HEK293 (cell line): ENCODE measurements around the gene NHEJ1.

Source experiments
- FEZF1 ChIP-seq: fragments of 450-650 bp; formaldehyde crosslinking; IDR thresholded peaks from 2 replicates; pipeline ENCODE4 v1.5.1; 2016; ENCODE audit warnings: missing biosample characterization, missing genetic modification characterization
- GFI1B ChIP-seq: fragments of 450-650 bp; formaldehyde crosslinking; IDR thresholded peaks from 2 replicates; pipeline ENCODE4 v1.5.1; 2016; ENCODE audit warnings: missing biosample characterization, missing genetic modification characterization
- HOXC10 ChIP-seq: sonication (generic); formaldehyde crosslinking; IDR thresholded peaks from 2 replicates; pipeline ENCODE4 v1.8.1; 2023; ENCODE audit warnings: mild to moderate bottlenecking, missing genetic modification reagents
- KLF8 ChIP-seq: fragments of 450-650 bp; formaldehyde crosslinking; IDR thresholded peaks from 2 replicates; pipeline ENCODE4 v1.5.1; 2016; ENCODE audit warnings: missing biosample characterization, missing genetic modification characterization
- MYNN ChIP-seq: fragments of 450-650 bp; formaldehyde crosslinking; IDR thresholded peaks from 2 replicates; pipeline ENCODE4 v1.5.1; 2016; ENCODE audit warnings: missing biosample characterization, missing genetic modification characterization, borderline replicate concordance
- PRDM10 ChIP-seq: fragments of 450-650 bp; formaldehyde crosslinking; IDR thresholded peaks from 2 replicates; pipeline ENCODE4 v1.5.1; 2016; ENCODE audit warnings: missing biosample characterization, missing genetic modification characterization
- SALL2 ChIP-seq: fragments of 450-650 bp; formaldehyde crosslinking; IDR thresholded peaks from 2 replicates; pipeline ENCODE4 v1.5.0; 2017; ENCODE audit warnings: missing biosample characterization, mild to moderate bottlenecking, missing genetic modification characterization, borderline replicate concordance
- SP3 ChIP-seq: fragments of 450-650 bp; formaldehyde crosslinking; IDR thresholded peaks from 2 replicates; pipeline ENCODE4 v1.5.1; 2016; ENCODE audit warnings: missing biosample characterization, missing genetic modification characterization
- TCF7L2 ChIP-seq: IDR thresholded peaks from 2 replicates; pipeline ENCODE4 v1.6.1; 2011; ENCODE audit warnings: low read depth, mild to moderate bottlenecking, inconsistent platforms, low read length, moderate library complexity, borderline replicate concordance
- ZBTB20 ChIP-seq: fragments of 450-650 bp; formaldehyde crosslinking; IDR thresholded peaks from 2 replicates; pipeline ENCODE4 v1.5.1; 2016; ENCODE audit warnings: missing biosample characterization, missing genetic modification characterization
- ZNF133 ChIP-seq: fragments of 450-650 bp; formaldehyde crosslinking; IDR thresholded peaks from 2 replicates; pipeline ENCODE4 v1.5.1; 2016; ENCODE audit warnings: missing biosample characterization, missing genetic modification characterization
- ZNF169 ChIP-seq: fragments of 450-650 bp; formaldehyde crosslinking; IDR thresholded peaks from 2 replicates; pipeline ENCODE4 v1.5.1; 2016; ENCODE audit warnings: missing biosample characterization, missing genetic modification characterization
- ZNF19 ChIP-seq: fragments of 450-650 bp; formaldehyde crosslinking; IDR thresholded peaks from 2 replicates; pipeline ENCODE4; 2016; ENCODE audit warnings: missing biosample characterization, missing genetic modification characterization, low read depth
- ZNF23 ChIP-seq: fragments of 450-650 bp; formaldehyde crosslinking; IDR thresholded peaks from 2 replicates; pipeline ENCODE4 v1.5.1; 2016; ENCODE audit warnings: missing biosample characterization, missing genetic modification characterization, borderline replicate concordance
- ZNF239 ChIP-seq: fragments of 450-650 bp; formaldehyde crosslinking; IDR thresholded peaks from 2 replicates; pipeline ENCODE4 v1.5.1; 2016; ENCODE audit warnings: missing biosample characterization, missing genetic modification characterization
- ZNF24 ChIP-seq: fragments of 450-650 bp; formaldehyde crosslinking; IDR thresholded peaks from 2 replicates; pipeline ENCODE4 v1.5.1; 2016; ENCODE audit warnings: missing biosample characterization, missing genetic modification characterization
- ZNF311 ChIP-seq: fragments of 450-650 bp; formaldehyde crosslinking; IDR thresholded peaks from 2 replicates; pipeline ENCODE4 v1.5.1; 2017; ENCODE audit warnings: missing biosample characterization, missing genetic modification characterization, borderline replicate concordance
- ZNF362 ChIP-seq: fragments of 450-650 bp; formaldehyde crosslinking; IDR thresholded peaks from 2 replicates; pipeline ENCODE4 v1.5.1; 2016; ENCODE audit warnings: missing biosample characterization, missing genetic modification characterization
- ZNF394 ChIP-seq: fragments of 450-650 bp; formaldehyde crosslinking; IDR thresholded peaks from 2 replicates; pipeline ENCODE4 v1.5.1; 2016; ENCODE audit warnings: missing biosample characterization, missing genetic modification characterization, mild to moderate bottlenecking, moderate library complexity, borderline replicate concordance
- ZNF404 ChIP-seq: fragments of 450-650 bp; formaldehyde crosslinking; IDR thresholded peaks from 2 replicates; pipeline ENCODE4 v1.5.1; 2017; ENCODE audit warnings: missing biosample characterization, missing genetic modification characterization
- ZNF501 ChIP-seq: fragments of 450-650 bp; formaldehyde crosslinking; IDR thresholded peaks from 2 replicates; pipeline ENCODE4 v1.5.1; 2016; ENCODE audit warnings: missing biosample characterization, missing genetic modification characterization
- ZNF510 ChIP-seq: fragments of 450-650 bp; formaldehyde crosslinking; IDR thresholded peaks from 2 replicates; pipeline ENCODE4 v1.5.1; 2018; ENCODE audit warnings: mild to moderate bottlenecking, missing genetic modification characterization, missing biosample characterization; ENCODE audit not compliant: insufficient replicate concordance
- ZNF513 ChIP-seq: fragments of 450-650 bp; IDR thresholded peaks from 2 replicates; pipeline ENCODE4 v1.5.1; 2018; ENCODE audit warnings: missing biosample characterization, missing genetic modification characterization
- ZNF529 ChIP-seq: fragments of 450-650 bp; formaldehyde crosslinking; IDR thresholded peaks from 2 replicates; pipeline ENCODE4 v1.5.1; 2017; ENCODE audit warnings: missing genetic modification characterization, missing biosample characterization; ENCODE audit not compliant: insufficient replicate concordance
- ZNF544 ChIP-seq: fragments of 450-650 bp; formaldehyde crosslinking; IDR thresholded peaks from 2 replicates; pipeline ENCODE4 v1.5.0; 2017; ENCODE audit warnings: missing biosample characterization, missing genetic modification characterization
- ZNF571 ChIP-seq: fragments of 450-650 bp; formaldehyde crosslinking; IDR thresholded peaks from 2 replicates; pipeline ENCODE4 v1.5.0; 2017; ENCODE audit warnings: missing biosample characterization, missing genetic modification characterization
- ZNF585B ChIP-seq: fragments of 450-650 bp; formaldehyde crosslinking; IDR thresholded peaks from 2 replicates; pipeline ENCODE4 v1.5.1; 2016; ENCODE audit warnings: missing biosample characterization, missing genetic modification characterization
- ZNF596 ChIP-seq: fragments of 450-650 bp; IDR thresholded peaks from 2 replicates; pipeline ENCODE4 v1.5.0; 2018; ENCODE audit warnings: missing biosample characterization, mild to moderate bottlenecking, missing genetic modification characterization, moderate library complexity
- ZNF626 ChIP-seq: fragments of 450-650 bp; sonication (Bioruptor Pico); formaldehyde crosslinking; IDR thresholded peaks from 2 replicates; pipeline ENCODE4 v1.5.1; 2018; ENCODE audit warnings: missing biosample characterization, missing genetic modification characterization, inconsistent platforms
- ZNF664 ChIP-seq: fragments of 450-650 bp; formaldehyde crosslinking; IDR thresholded peaks from 2 replicates; pipeline ENCODE4 v1.5.1; 2016; ENCODE audit warnings: missing biosample characterization, missing genetic modification characterization
- ZNF837 ChIP-seq: fragments of 450-650 bp; formaldehyde crosslinking; IDR thresholded peaks from 2 replicates; pipeline ENCODE4 v1.5.1; 2016; ENCODE audit warnings: missing biosample characterization, missing genetic modification characterization
- ZSCAN16 ChIP-seq: fragments of 450-650 bp; formaldehyde crosslinking; IDR thresholded peaks from 2 replicates; pipeline ENCODE4 v1.5.1; 2016; ENCODE audit warnings: missing biosample characterization, missing genetic modification characterization
- ZSCAN18 ChIP-seq: fragments of 450-650 bp; formaldehyde crosslinking; IDR thresholded peaks from 2 replicates; pipeline ENCODE4 v1.5.1; 2016; ENCODE audit warnings: missing biosample characterization, missing genetic modification characterization
- ZSCAN30 ChIP-seq: fragments of 450-650 bp; IDR thresholded peaks from 2 replicates; pipeline ENCODE4 v1.5.1; 2018; ENCODE audit warnings: missing biosample characterization, mild to moderate bottlenecking, missing genetic modification characterization, moderate library complexity

Gene NHEJ1

GRCh38 chr2:219176818-219177551 lies 16.4 kb upstream of the NHEJ1 start, which contains the start of gene CNPPD1 (continued):
- TF ChIP-seq GFI1B (tag by site-specific recombination) (no peak), ZNF529 (tag by site-specific recombination) (no peak), ZNF510 (tag by site-specific recombination) (no peak), KLF8 (tag by site-specific recombination) (peak; percentile 87), ZNF169 (tag by site-specific recombination) (no peak), ZNF513 (tag by site-specific recombination) (no peak), ZNF239 (tag by site-specific recombination) (no peak), SP3 (tag by site-specific recombination) (peak; percentile 77), SALL2 (tag by site-specific recombination) (no peak), ZNF19 (tag by site-specific recombination) (no peak), ZBTB20 (tag by site-specific recombination) (peak; percentile 95), ZNF24 (no peak), ZNF544 (tag by site-specific recombination) (no peak), ZNF362 (tag by site-specific recombination) (no peak), ZSCAN16 (tag by site-specific recombination) (no peak), FEZF1 (tag by site-specific recombination) (peak; percentile 52; the same call in 1 of the 2 replicates), ZNF596 (tag by site-specific recombination) (no peak), ZNF311 (no peak), ZNF23 (tag by site-specific recombination) (no peak), ZNF664 (no peak), ZNF133 (tag by site-specific recombination) (no peak), ZNF571 (tag by site-specific recombination) (no peak), HOXC10 (CRISPR knock-in tag) (no peak), ZNF394 (no peak), ZSCAN30 (tag by site-specific recombination) (peak; percentile 75; the same call in 1 of the 2 replicates), ZNF501 (tag by site-specific recombination) (no peak; the same call in 1 of the 2 replicates), ZSCAN18 (no peak), ZNF837 (no peak), ZNF626 (tag by site-specific recombination) (no peak), ZNF404 (no peak), TCF7L2 (no peak), PRDM10 (tag by site-specific recombination) (no peak), ZNF585B (tag by site-specific recombination) (no peak), MYNN (no peak)
